Smooth muscle cell (in vitro differentiated cells): ENCODE measurements around the gene UTF1. TPM values are rescaled to one million over a fixed set of nuclear protein-coding genes. Genes with fewer than 3 reads are reported as not detected.

Experiments used
- DNase-seq: peaks from one replicate; lab custom pipeline; 2025; ENCODE audit not compliant: unreplicated experiment; lab: John Stamatoyannopoulos, UW
- H2AFZ ChIP-seq: fragments of 200-600 bp; sonication (generic); 2 replicates; pipeline ENCODE4 v1.6.0; 2016; ENCODE audit warnings: antibody characterized with exemption, low read depth, mild to moderate bottlenecking
- H3F3A ChIP-seq: fragments of 200-600 bp; sonication (generic); 2 replicates; pipeline ENCODE4 v1.6.0; 2017; ENCODE audit warnings: antibody characterized with exemption, low read depth
- H3K27ac ChIP-seq: fragments of 200-600 bp; sonication (generic); 2 replicates; pipeline ENCODE4 v1.5.1; 2016; ENCODE audit warnings: low read depth, mild to moderate bottlenecking
- H3K27me3 ChIP-seq: fragments of 200-600 bp; sonication (generic); 2 replicates; pipeline ENCODE4 v1.6.1; 2016; ENCODE audit warnings: low read depth, mild to moderate bottlenecking
- H3K36me3 ChIP-seq: fragments of 200-600 bp; sonication (generic); 2 replicates; pipeline ENCODE4 v1.5.1; 2016; ENCODE audit warnings: low read depth
- H3K4me1 ChIP-seq: fragments of 200-600 bp; sonication (generic); 2 replicates; pipeline ENCODE4 v1.5.1; 2016; ENCODE audit warnings: low read depth
- H3K4me2 ChIP-seq: fragments of 200-600 bp; sonication (generic); 2 replicates; pipeline ENCODE4 v1.6.0; 2016; ENCODE audit warnings: mild to moderate bottlenecking
- H3K4me3 ChIP-seq: fragments of 200-600 bp; sonication (generic); 2 replicates; pipeline ENCODE4 v1.5.1; 2016; ENCODE audit warnings: mild to moderate bottlenecking
- H3K79me2 ChIP-seq: fragments of 200-600 bp; sonication (generic); 2 replicates; pipeline ENCODE4 v1.6.0; 2016; ENCODE audit warnings: low read depth, mild to moderate bottlenecking
- H3K9ac ChIP-seq: fragments of 200-600 bp; sonication (generic); 2 replicates; pipeline ENCODE4 v1.6.0; 2016; ENCODE audit warnings: low read depth
- H3K9me3 ChIP-seq: fragments of 200-600 bp; sonication (generic); replicated peaks from 2 replicates; pipeline ENCODE4 v1.5.1; 2016; ENCODE audit warnings: low read depth
- H4K20me1 ChIP-seq: fragments of 200-600 bp; sonication (generic); 2 replicates; pipeline ENCODE4 v1.6.0; 2016; ENCODE audit warnings: low read depth
- CTCF ChIP-seq: fragments of 200-600 bp; sonication (generic); IDR thresholded peaks from 2 replicates; pipeline ENCODE4 v1.5.1; 2017; ENCODE audit warnings: borderline replicate concordance, mild to moderate bottlenecking, antibody characterized with exemption; ENCODE audit not compliant: insufficient read depth, poor library complexity, severe bottlenecking
- WGBS: methylation state at CpG from one replicate; pipeline ENCODE4 v1.1.7; 2016; ENCODE audit warnings: low lambda C conversion rate; 5-methylcytosine and 5-hydroxymethylcytosine counted together
- polyA plus RNA-seq: library from polyadenylated mRNA; unstranded; fragments of >200 nt; fragmentation: Nextera tagmentation; extraction: Ambion mirVana; gene quantifications from 2 replicates; pipeline ENCODE4 v1.2.1, GENCODE V29; 2016
- total RNA-seq: library from RNA; depleted of rRNA; stranded (reverse); fragments of >200 nt; gene quantifications from 2 replicates; pipeline ENCODE4 v1.2.3, GENCODE V29; 2014

Gene UTF1
- total and polyA plus RNA-seq, 2 experiments from 2014 or later = not detected

- Histone ChIP-seq H3K4me1 (peaks cover 2% of the 10 kb centered on the region), H3K4me2 (no peak overlapping the region), H2AFZ (no peak overlapping the region), H3F3A (no peaks in the 10 kb centered on the region), H3K9me3 (no peaks in the 10 kb centered on the region), H3K36me3 (no peaks in the 10 kb centered on the region), H3K9ac (no peak overlapping the region), H3K4me3 (no peak overlapping the region), H3K79me2 (no peaks in the 10 kb centered on the region), H3K27ac (no peak overlapping the region), H3K27me3 (no peaks in the 10 kb centered on the region), H4K20me1 (no peaks in the 10 kb centered on the region)
- TF ChIP-seq CTCF = no peak
- DNase-seq = no peak
- WGBS = 79% methylated on average over 11 of the region's 11 CpGs
These were observed 20.1 kb downstream of the UTF1 start for GRCh38 chr10:133249975-133250754.

- no peak overlapping the region for H3K4me2 ChIP-seq
- H3K4me1 ChIP-seq = peaks cover 2% of the 10 kb centered on the region
- H2AFZ ChIP-seq = no peak overlapping the region
- no peak overlapping the region for H3K9ac ChIP-seq
- no peaks in the 10 kb centered on the region for H3K36me3 ChIP-seq
- no peak for TF ChIP-seq CTCF
- H3K79me2 ChIP-seq = no peaks in the 10 kb centered on the region
- WGBS = 81% methylated on average over 25 of the region's 28 CpGs
- DNase-seq = no peak
- H4K20me1 ChIP-seq = no peaks in the 10 kb centered on the region
- no peaks in the 10 kb centered on the region for H3K27me3 ChIP-seq
- no peaks in the 10 kb centered on the region for H3K9me3 ChIP-seq
- H3K4me3 ChIP-seq = no peak overlapping the region
- no peaks in the 10 kb centered on the region for H3F3A ChIP-seq
- H3K27ac ChIP-seq = no peak overlapping the region
These were observed 21.6 kb downstream of the UTF1 start for GRCh38 chr10:133251388-133252222.

- DNase-seq = no peak
- Histone ChIP-seq H3K9me3 (no peaks in the 10 kb centered on the region), H3K4me3 (no peak overlapping the region), H3K27me3 (no peaks in the 10 kb centered on the region), H3K9ac (no peak overlapping the region), H2AFZ (no peak overlapping the region), H3K4me1 (peaks cover 3% of the 10 kb centered on the region), H4K20me1 (no peaks in the 10 kb centered on the region), H3K79me2 (no peaks in the 10 kb centered on the region), H3K27ac (no peak overlapping the region), H3F3A (no peaks in the 10 kb centered on the region), H3K36me3 (no peaks in the 10 kb centered on the region), H3K4me2 (no peak overlapping the region)
- WGBS = no CpG with 5 or more reads among the region's 12 CpGs
- no peak for TF ChIP-seq CTCF
These were observed 22.2 kb downstream of the UTF1 start for GRCh38 chr10:133252223-133252552.
